GM12873 (cell line): ENCODE data around the gene TBC1D8.

Experiments
- CTCF ChIP-seq: IDR thresholded peaks from 2 replicates; pipeline ENCODE4 v1.5.1; 2012; ENCODE audit warnings: low read depth, mild to moderate bottlenecking, moderate library complexity, low read length, control low read depth; ENCODE audit not compliant: insufficient read depth; ENCODE audit errors: missing control alignments

Gene TBC1D8

DNA sequence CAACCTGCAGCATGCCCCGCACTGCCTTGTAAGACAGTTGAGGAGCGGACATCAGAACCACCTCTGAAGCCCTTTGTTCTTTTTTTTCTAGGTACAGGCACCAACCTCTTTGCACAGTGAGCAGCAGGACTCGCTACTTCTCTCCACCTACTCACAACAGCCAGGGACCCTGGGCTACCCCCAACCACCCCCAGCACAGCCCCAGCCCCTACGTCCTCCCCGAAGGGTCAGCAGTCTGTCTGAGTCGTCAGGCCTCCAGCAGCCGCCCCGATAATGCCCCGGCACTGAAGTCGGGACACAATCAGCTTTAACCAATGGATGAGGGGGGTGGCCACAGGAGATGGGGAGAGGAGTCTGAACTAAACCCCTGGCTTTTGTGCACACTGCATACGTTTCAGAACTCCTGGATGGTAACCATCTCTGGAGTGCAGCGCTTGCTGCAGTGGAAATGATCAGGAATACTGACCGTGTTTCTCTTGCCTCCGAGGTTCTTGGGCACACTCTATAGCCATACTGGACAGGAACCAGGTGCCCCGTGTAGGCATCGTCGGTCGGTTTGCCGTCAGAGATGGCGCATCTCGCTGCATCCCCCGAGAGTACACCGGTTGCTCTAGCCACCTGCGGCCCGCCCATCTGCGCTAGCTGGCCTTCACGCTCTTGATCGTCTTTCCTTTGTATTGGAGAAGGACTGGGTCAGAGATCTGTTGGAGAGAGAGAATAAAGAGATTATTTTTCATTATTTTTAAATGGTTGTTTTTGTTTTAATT, 155.7 kb downstream of the TBC1D8 start:
- no peak for TF ChIP-seq CTCF

DNA sequence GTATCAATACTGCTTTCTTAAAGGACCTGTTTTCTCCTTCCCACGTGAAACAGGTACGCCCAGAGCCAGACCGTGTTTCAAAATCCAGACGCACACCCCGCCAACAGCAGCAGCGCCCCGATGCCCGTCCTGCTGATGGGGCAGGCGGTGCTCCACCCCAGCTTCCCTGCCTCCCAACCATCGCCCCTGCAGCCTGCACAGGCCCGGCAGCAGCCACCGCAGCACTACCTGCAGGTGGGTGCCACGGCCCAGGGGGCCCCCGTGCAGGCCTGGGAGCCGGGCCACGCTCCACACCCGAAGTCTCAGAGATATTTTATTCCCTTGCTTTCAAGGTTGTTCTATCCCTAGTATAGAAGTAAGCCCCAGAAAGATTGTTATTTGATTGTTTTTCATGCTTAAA, 157.9 kb downstream of the TBC1D8 start:
- no peak for TF ChIP-seq CTCF

DNA sequence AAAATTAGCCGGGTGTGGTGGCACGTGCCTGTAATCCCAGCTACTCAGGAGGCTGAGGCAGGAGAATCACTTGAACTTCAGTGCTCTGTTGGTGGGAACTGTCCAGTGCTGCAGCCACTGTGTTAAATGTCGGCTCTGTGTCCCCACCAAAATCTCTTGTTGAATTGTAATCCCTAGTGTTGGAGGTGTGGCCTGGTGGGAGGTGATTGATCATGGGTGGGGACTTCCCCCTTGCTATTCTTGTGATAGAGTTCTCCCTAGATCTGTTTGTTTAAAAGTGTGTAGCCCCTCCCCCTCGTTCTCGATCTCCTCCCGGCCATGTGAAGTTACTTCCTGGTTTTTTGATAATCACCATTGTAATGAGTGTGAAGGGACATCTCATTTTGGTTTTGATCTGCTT, 158.9 kb downstream of the TBC1D8 start:
- TF ChIP-seq CTCF = no peak

- TF ChIP-seq CTCF = no peak
Observed at GRCh38 chr2:100991404-100991773, 159.8 kb downstream of the TBC1D8 start.

- TF ChIP-seq CTCF = no peak
Observed at GRCh38 chr2:100990650-100991403, 160.4 kb downstream of the TBC1D8 start.

- no peak for TF ChIP-seq CTCF
Observed at GRCh38 chr2:100990166-100990565, 161.0 kb downstream of the TBC1D8 start.

DNA sequence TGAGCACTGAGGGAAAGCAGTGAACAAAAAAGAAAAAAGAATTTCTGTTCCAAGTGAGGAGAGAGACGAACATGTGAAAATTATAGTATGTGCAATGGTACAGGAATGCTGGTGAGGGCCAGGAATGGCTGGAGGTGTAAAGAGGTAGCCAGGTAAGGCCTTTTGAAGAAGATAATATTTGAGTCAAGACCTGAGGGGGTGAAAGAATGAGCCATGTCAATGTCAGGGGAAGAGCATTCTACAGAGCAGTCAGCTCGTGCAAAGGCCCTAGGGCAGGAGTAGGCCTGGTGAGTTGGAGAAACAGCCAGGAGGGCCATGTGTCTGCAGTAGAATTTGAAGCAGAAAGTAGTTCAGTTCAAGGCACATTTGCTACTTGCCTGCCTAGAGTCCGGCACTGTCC, 161.5 kb downstream of the TBC1D8 start:
- no peak for TF ChIP-seq CTCF
